Measurements from ENCODE around the gene METRN.

GRCh38 chr16:756428-756827 is 41.5 kb downstream of the METRN start:
- TF ChIP-seq USF2 (IDR thresholded peaks at IDR 0.05; ENCODE audit: low read depth, low read length): no peak
- no peak for TF ChIP-seq CTCF (conservative IDR thresholded peaks at IDR 0.05; ENCODE audit: low read depth, low read length)
- TF ChIP-seq POLR2A (IDR thresholded peaks at IDR 0.05; ENCODE audit: low read depth, low read length): no peak
- no peak for TF ChIP-seq MAZ (IDR thresholded peaks at IDR 0.05; ENCODE audit: borderline replicate concordance, low read depth, low read length)
- TF ChIP-seq ELK1 (IDR thresholded peaks at IDR 0.05; ENCODE audit: borderline replicate concordance, low read depth, low read length): no peak
- no peak for TF ChIP-seq MAFK (IDR thresholded peaks at IDR 0.05; ENCODE audit: low read depth, low read length)
- no peak for TF ChIP-seq RAD21 (IDR thresholded peaks at IDR 0.05; ENCODE audit: low read length)
- no peak for TF ChIP-seq RCOR1 (IDR thresholded peaks at IDR 0.05; ENCODE audit: insufficient replicate concordance, low read length)
- TF ChIP-seq BHLHE40 (IDR thresholded peaks at IDR 0.05; ENCODE audit: low read depth, low read length): no peak
- no peak for TF ChIP-seq RFX5 (IDR thresholded peaks at IDR 0.05; ENCODE audit: low read depth, low read length)
- TF ChIP-seq CHD1 (IDR thresholded peaks at IDR 0.05; ENCODE audit: low read depth, low read length): no peak
- no peak for TF ChIP-seq SMC3 (IDR thresholded peaks at IDR 0.05; ENCODE audit: low read depth, low read length)
- no peak for TF ChIP-seq FOS (IDR thresholded peaks at IDR 0.05; ENCODE audit: low read depth, low read length)
